Measurements from ENCODE around the gene LBHD2. TPM values are rescaled to one million over a fixed set of nuclear protein-coding genes. Genes with fewer than 3 reads are reported as not detected.

The LBHD2 gene
- total and polyA plus RNA-seq, 2 of the 13 experiments (the other 11 are each of a cell fraction or from before 2014, with no cell fraction given) = 0.67 to 1.00 TPM

DNA sequence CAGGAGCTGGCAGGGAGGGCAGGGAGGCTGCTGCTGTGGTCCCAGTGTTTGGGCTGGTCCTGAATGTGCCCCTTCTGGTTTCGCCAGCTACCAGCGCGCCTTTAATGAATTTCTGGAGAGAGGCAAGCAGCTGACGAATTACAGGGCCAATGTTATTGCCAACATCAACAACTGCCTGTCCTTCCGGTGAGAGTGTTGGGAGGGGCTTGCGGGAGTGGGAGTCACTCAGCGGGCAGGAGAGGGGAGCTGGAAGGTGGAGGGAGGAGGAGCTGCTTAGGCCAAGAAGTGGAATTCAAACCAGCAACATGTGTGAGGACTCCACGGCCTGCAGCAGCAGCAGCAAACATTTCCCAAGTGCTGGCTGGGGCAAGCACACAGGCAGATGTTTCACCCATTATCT is 47.0 kb downstream of the LBHD2 start:
- no peak overlapping the region for H3K9ac ChIP-seq (ENCODE audit: insufficient read depth, low read depth, low read length)
- H4K20me1 ChIP-seq (ENCODE audit: insufficient read depth, low read length) = no peaks in the 10 kb centered on the region; the same call in 1 of the 2 replicates
- no peak for FAIRE-seq
- H3K27ac ChIP-seq (ENCODE audit: extremely low read length, insufficient read depth, low read length) = no peak overlapping the region
- TF ChIP-seq HOXA9 (CRISPR knock-in tag; IDR thresholded peaks at IDR 0.05; ENCODE audit: borderline replicate concordance) (no peak), ZNF879 (CRISPR knock-in tag; IDR thresholded peaks at IDR 0.05) (no peak), MZF1 (CRISPR knock-in tag; IDR thresholded peaks at IDR 0.05; ENCODE audit: borderline replicate concordance) (no peak), IKZF1 (IDR thresholded peaks at IDR 0.05) (no peak), HES4 (CRISPR knock-in tag; IDR thresholded peaks at IDR 0.05; ENCODE audit: borderline replicate concordance) (no peak), ZNF746 (CRISPR knock-in tag; IDR thresholded peaks at IDR 0.05) (no peak), SIX1 (CRISPR knock-in tag; IDR thresholded peaks at IDR 0.05; ENCODE audit: borderline replicate concordance) (no peak), SETDB1 (CRISPR knock-in tag; IDR thresholded peaks at IDR 0.05; ENCODE audit: borderline replicate concordance) (no peak), MYC (CRISPR knock-in tag; IDR thresholded peaks at IDR 0.05; ENCODE audit: borderline replicate concordance) (no peak), SRSF9 (IDR thresholded peaks at IDR 0.05; ENCODE audit: borderline replicate concordance, insufficient read depth, low read depth, low read length, poor library complexity, severe bottlenecking) (no peak), ZNF792 (CRISPR knock-in tag; IDR thresholded peaks at IDR 0.05) (no peak), SSRP1 (CRISPR knock-in tag; IDR thresholded peaks at IDR 0.05) (no peak)
- TF ChIP-seq, protein P1, sequence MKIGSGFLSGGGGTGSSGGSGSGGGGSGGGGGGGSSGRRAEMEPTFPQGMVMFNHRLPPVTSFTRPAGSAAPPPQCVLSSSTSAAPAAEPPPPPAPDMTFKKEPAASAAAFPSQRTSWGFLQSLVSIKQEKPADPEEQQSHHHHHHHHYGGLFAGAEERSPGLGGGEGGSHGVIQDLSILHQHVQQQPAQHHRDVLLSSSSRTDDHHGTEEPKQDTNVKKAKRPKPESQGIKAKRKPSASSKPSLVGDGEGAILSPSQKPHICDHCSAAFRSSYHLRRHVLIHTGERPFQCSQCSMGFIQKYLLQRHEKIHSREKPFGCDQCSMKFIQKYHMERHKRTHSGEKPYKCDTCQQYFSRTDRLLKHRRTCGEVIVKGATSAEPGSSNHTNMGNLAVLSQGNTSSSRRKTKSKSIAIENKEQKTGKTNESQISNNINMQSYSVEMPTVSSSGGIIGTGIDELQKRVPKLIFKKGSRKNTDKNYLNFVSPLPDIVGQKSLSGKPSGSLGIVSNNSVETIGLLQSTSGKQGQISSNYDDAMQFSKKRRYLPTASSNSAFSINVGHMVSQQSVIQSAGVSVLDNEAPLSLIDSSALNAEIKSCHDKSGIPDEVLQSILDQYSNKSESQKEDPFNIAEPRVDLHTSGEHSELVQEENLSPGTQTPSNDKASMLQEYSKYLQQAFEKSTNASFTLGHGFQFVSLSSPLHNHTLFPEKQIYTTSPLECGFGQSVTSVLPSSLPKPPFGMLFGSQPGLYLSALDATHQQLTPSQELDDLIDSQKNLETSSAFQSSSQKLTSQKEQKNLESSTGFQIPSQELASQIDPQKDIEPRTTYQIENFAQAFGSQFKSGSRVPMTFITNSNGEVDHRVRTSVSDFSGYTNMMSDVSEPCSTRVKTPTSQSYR (CRISPR knock-in tag; IDR thresholded peaks at IDR 0.05; ENCODE audit: borderline replicate concordance) = no peak
- POLR2A ChIA-PET = no interaction called here
- H3K4me3 ChIP-seq (replicated peaks in 1 of 3; ENCODE audit: insufficient read depth in 1 of 3, low read depth in 2 of 3, low read length in 3 of 3) = no peak overlapping the region
- DNase-seq (ENCODE audit: low spot score) = no peak
- no peaks in the 10 kb centered on the region for H3K36me3 ChIP-seq (replicated peaks in 1 of 2; ENCODE audit: control insufficient read depth in 1 of 2, insufficient read depth in 2 of 2, low read length in 2 of 2)
- in situ Hi-C loops (cut with HindIII; ENCODE audit: extremely low pct_ligation_motif_present, low pct_unique_long_range_greater_than_20kb) = no loop called here
- no peak overlapping the region for H3K4me2 ChIP-seq (ENCODE audit: low read depth, low read length)
- BruUV-seq (replicated peaks) = no TSS peak
- WGBS (ENCODE audit: low lambda C conversion rate) = 62% methylated on average over 8 of the region's 8 CpGs
- peaks cover 39% of the 10 kb centered on the region for H3K4me1 ChIP-seq (ENCODE audit: insufficient read depth, low read length)
- no peaks in the 10 kb centered on the region for H3K9me3 ChIP-seq (ENCODE audit: low read length)
- peaks cover 6 to 46% of the 10 kb centered on the region in 2 experiments; a peak in 4 of 5 replicates for H3K27me3 ChIP-seq (ENCODE audit: control insufficient read depth in 1 of 2, insufficient read depth in 2 of 2, low read length in 2 of 2)
- no peak for ATAC-seq
- CTCF ChIA-PET (ENCODE audit: low intra/inter-chr PET ratio, low total read pairs) = no interaction called here
- intact Hi-C loops (cut with micrococcal nuclease; ENCODE audit: unreplicated experiment) = no loop called here
- no peak overlapping the region for H2AFZ ChIP-seq (ENCODE audit: low read length)
- H3K79me2 ChIP-seq (ENCODE audit: insufficient read depth, low read length) = no peaks in the 10 kb centered on the region
